Spleen (tissue), 7 donors: ENCODE data around the gene SLC25A10.

ENCODE experiments used
- CTCF ChIP-seq, 11 experiments: fragments of 200-600 bp in 7 of 11; fragments of 450-650 bp in 4 of 11; sonication (generic) in 4 of 11; IDR thresholded peaks in 8 of 11; conservative IDR thresholded peaks in 3 of 11; 1 replicate in 7 of 11; 2 replicates in 4 of 11; pipeline versions ENCODE4 v1.4.0 to v1.8.0; 2016 to 2021; ENCODE audit warnings: antibody characterized with exemption in 11 of 11, inconsistent platforms in 4 of 11, mild to moderate bottlenecking in 1 of 11
- POLR2A ChIP-seq, 3 donors: fragments of 450-650 bp; IDR thresholded peaks; one replicate each; pipeline ENCODE4 v1.5.1; 2017; ENCODE audit warnings: antibody characterized with exemption in 3 of 3, mild to moderate bottlenecking in 1 of 3
- POLR2AphosphoS5 ChIP-seq, 3 donors: sonication (generic); formaldehyde crosslinking; IDR thresholded peaks; one replicate each; pipeline ENCODE4 v1.5.1; 2017; ENCODE audit warnings: antibody characterized with exemption in 3 of 3
- donor health status: DM: no; HTN: no; CAD: no; lungs with moderate emphysema.
- donor health status: DM: no; HTN: no; CAD: no.
- donor health status: DM: no; HTN: no; CAD: no.

- TF ChIP-seq CTCF (IDR thresholded peaks at IDR 0.05 in 8 of 11, conservative IDR thresholded peaks at IDR 0.05 in 3 of 11) (no peak), POLR2A (IDR thresholded peaks at IDR 0.05) (no peak), POLR2AphosphoS5 (IDR thresholded peaks at IDR 0.05) (no peak)
Observed at GRCh38 chr17:81741049-81741593, 29.0 kb downstream of the SLC25A10 start.
